Left ventricle myocardium inferior (tissue), 1 donor: ENCODE measurements around the gene TBXAS1. TPM values are rescaled to one million over a fixed set of nuclear protein-coding genes. Genes with fewer than 3 reads are reported as not detected.
"Not testable (repeated sequence)": the region's sequence is repeated elsewhere in the genome, so short reads cannot be mapped to it uniquely, and the experiment has no call there.

Experiments
- DNase-seq: peaks from one replicate; pipeline ENCODE4 v3.0.0-alpha.2; 2020
- H3K27ac ChIP-seq: fragments of 200-600 bp; replicated peaks from 2 replicates; pipeline ENCODE4 v1.8.0; 2021
- H3K27me3 ChIP-seq: fragments of 200-600 bp; 2 replicates; pipeline ENCODE4 v1.8.0; 2021; ENCODE audit warnings: low read depth
- H3K36me3 ChIP-seq: fragments of 200-600 bp; 2 replicates; pipeline ENCODE4 v1.8.0; 2021
- H3K4me1 ChIP-seq: fragments of 200-600 bp; 2 replicates; pipeline ENCODE4 v1.8.0; 2021
- H3K4me3 ChIP-seq: fragments of 200-600 bp; 2 replicates; pipeline ENCODE4 v1.8.0; 2021; ENCODE audit warnings: mild to moderate bottlenecking, moderate library complexity
- H3K9me3 ChIP-seq: fragments of 200-600 bp; replicated peaks from 2 replicates; pipeline ENCODE4 v1.8.0; 2021
- CTCF ChIP-seq: fragments of 200-600 bp; IDR thresholded peaks from 2 replicates; pipeline ENCODE4 v1.8.0; 2021; ENCODE audit warnings: antibody characterized with exemption, mild to moderate bottlenecking, borderline replicate concordance
- intact Hi-C: fragments of 100-400 bp; cut with micrococcal nuclease; formaldehyde crosslinking; loops from one replicate; pipeline ENCODE4 v1.11.0; 2022
- total RNA-seq: library from RNA; stranded (reverse); fragmentation: NEBNext Ultra II Directional; extraction: Animal tissue kit (Norgen Biotek cat#: 25700); gene quantifications from one replicate; pipeline ENCODE4 v1.2.1, GENCODE V29; 2021
- donor health status: DM: no; HTN: yes; CAD: no; lungs with severe emphysema.

Gene TBXAS1
- total RNA-seq, 1 donor from 2014 or later, result 3.9 TPM

GRCh38 chr7:139899328-139899955 lies 70.4 kb downstream of the TBXAS1 start:
- Histone ChIP-seq H3K9me3 (peaks cover 18% of the 10 kb centered on the region), H3K4me3 (no peak overlapping the region), H3K4me1 (no peaks in the 10 kb centered on the region), H3K27me3 (peaks cover 3% of the 10 kb centered on the region), H3K36me3 (no peaks in the 10 kb centered on the region), H3K27ac (no peak overlapping the region)
- no peak for TF ChIP-seq CTCF
- intact Hi-C loops, result no loop called here
- no peak for DNase-seq

GRCh38 chr7:139900326-139900725 lies 71.3 kb downstream of the TBXAS1 start:
- Histone ChIP-seq H3K27me3 (peaks cover 2% of the 10 kb centered on the region), H3K4me3 (no peak overlapping the region), H3K4me1 (no peaks in the 10 kb centered on the region), H3K9me3 (peaks cover 18% of the 10 kb centered on the region), H3K36me3 (no peaks in the 10 kb centered on the region), H3K27ac (no peak overlapping the region)
- no peak for TF ChIP-seq CTCF
- intact Hi-C loops, result loop anchor here (10.0 kb wide), 1 partner anchor 116 kb away; no protein-coding TSS in a partner anchor
- no peak for DNase-seq

GRCh38 chr7:139901056-139901795 lies 72.2 kb downstream of the TBXAS1 start:
- Histone ChIP-seq H3K36me3 (no peaks in the 10 kb centered on the region), H3K4me1 (no peaks in the 10 kb centered on the region), H3K27ac (no peak overlapping the region), H3K4me3 (no peak overlapping the region), H3K9me3 (peaks cover 19% of the 10 kb centered on the region), H3K27me3 (no peaks in the 10 kb centered on the region)
- no peak for DNase-seq
- no peak for TF ChIP-seq CTCF
- intact Hi-C loops, result loop anchor here (10.0 kb wide), 1 partner anchor 116 kb away; no protein-coding TSS in a partner anchor

- Histone ChIP-seq H3K36me3 (no peaks in the 10 kb centered on the region), H3K4me3 (no peak overlapping the region), H3K9me3 (peaks cover 26% of the 10 kb centered on the region), H3K27me3 (no peaks in the 10 kb centered on the region), H3K27ac (no peak overlapping the region), H3K4me1 (no peaks in the 10 kb centered on the region)
- no peak for DNase-seq
- intact Hi-C loops, result loop anchor here (10.0 kb wide), 1 partner anchor 117 kb away; no protein-coding TSS in a partner anchor
- TF ChIP-seq CTCF, result no peak
These were observed 72.8 kb downstream of the TBXAS1 start for GRCh38 chr7:139901901-139902300.

- no peak for DNase-seq
- Histone ChIP-seq H3K27ac (no peak overlapping the region), H3K9me3 (peaks cover 32% of the 10 kb centered on the region), H3K27me3 (no peaks in the 10 kb centered on the region), H3K36me3 (no peaks in the 10 kb centered on the region), H3K4me1 (no peaks in the 10 kb centered on the region), H3K4me3 (no peak overlapping the region)
- TF ChIP-seq CTCF, result no peak
- intact Hi-C loops, result loop anchor here (10.0 kb wide), 1 partner anchor 118 kb away; no protein-coding TSS in a partner anchor
These were observed 73.5 kb downstream of the TBXAS1 start for GRCh38 chr7:139902436-139903102.

- not testable (repeated sequence) for H3K27ac ChIP-seq, H3K36me3 ChIP-seq, DNase-seq, H3K4me3 ChIP-seq, H3K27me3 ChIP-seq, H3K4me1 ChIP-seq
- intact Hi-C loops, result loop anchor here (10.0 kb wide), 1 partner anchor 118 kb away; no protein-coding TSS in a partner anchor
- H3K9me3 ChIP-seq, result peaks cover 32% of the 10 kb centered on the region
These were observed 74.0 kb downstream of the TBXAS1 start for GRCh38 chr7:139903103-139903477.
